Loucy (cell line): ENCODE measurements around the gene MMP21.

Source experiments
- CTCF ChIP-seq: fragments of 200-600 bp; sonication (generic); conservative IDR thresholded peaks from 2 replicates; pipeline ENCODE4 v1.5.1; 2014; ENCODE audit warnings: mild to moderate bottlenecking, antibody characterized with exemption, low read length
- EZH2phosphoT487 ChIP-seq: fragments of 200-600 bp; IDR thresholded peaks from 2 replicates; pipeline ENCODE4 v1.6.1; 2018; ENCODE audit warnings: antibody characterized with exemption, mild to moderate bottlenecking, moderate library complexity, borderline replicate concordance

GRCh38 chr10:125765835-125766234 is 9.8 kb downstream of the MMP21 start:
- TF ChIP-seq CTCF (no peak), EZH2phosphoT487 (no peak)
